PC-3 (cell line): ENCODE measurements around the gene FGGY. TPM values are rescaled to one million over a fixed set of nuclear protein-coding genes. Genes with fewer than 3 reads are reported as not detected.

ENCODE experiments used
- ATAC-seq: fragments of 200-7000 bp; cut with Tn5 transposase; 2 replicates; pipeline ENCODE4 v1.9.1; 2020; ENCODE audit warnings: mild to moderate bottlenecking, moderate library complexity
- BruUV-seq: library from RNA; stranded (reverse); fragments of 400-500 nt; replicated peaks from 2 replicates; lab custom pipeline; 2021; lab: Mats Ljungman, UMichigan
- CTCF ChIA-PET: fragments of 300-600 bp; sonication (Branson Sonifier 250); formaldehyde crosslinking; loops from one replicate; lab custom pipeline; 2022; ENCODE audit warnings: antibody characterized with exemption; lab: Charles Lee
- POLR2A ChIA-PET: fragments of 300-600 bp; sonication (Branson Sonifier 250); formaldehyde crosslinking; loops from one replicate; lab custom pipeline; 2022; ENCODE audit warnings: antibody characterized with exemption; ENCODE audit not compliant: unreplicated experiment; lab: Charles Lee
- DNase-seq: peaks from one replicate; pipeline ENCODE4 v3.0.0-alpha.2; 2015
- H2AFZ ChIP-seq: fragments of 300-600 bp; sonication (generic); 2 replicates; pipeline ENCODE4 v1.6.0; 2016; ENCODE audit warnings: antibody characterized with exemption, low read length
- H3F3A ChIP-seq: fragments of 300-600 bp; sonication (generic); one replicate; pipeline ENCODE4 v1.6.0; 2017; ENCODE audit warnings: antibody characterized with exemption, low read length, control low read depth, mild to moderate bottlenecking; ENCODE audit not compliant: unreplicated experiment
- H3K27ac ChIP-seq: fragments of 300-600 bp; sonication (generic); 2 replicates; pipeline ENCODE4 v1.5.1; 2016; ENCODE audit warnings: mild to moderate bottlenecking, low read length
- H3K27me3 ChIP-seq: fragments of 300-600 bp; sonication (generic); 2 replicates; pipeline ENCODE4 v1.6.1; 2016; ENCODE audit warnings: low read length, mixed read lengths
- H3K36me3 ChIP-seq: fragments of 300-600 bp; sonication (generic); 2 replicates; pipeline ENCODE4 v1.6.1; 2016; ENCODE audit warnings: low read depth, mixed run types, low read length, mixed read lengths
- H3K4me1 ChIP-seq: fragments of 300-600 bp; sonication (generic); 2 replicates; pipeline ENCODE4 v1.5.1; 2016; ENCODE audit warnings: low read length; ENCODE audit not compliant: insufficient read depth
- H3K4me2 ChIP-seq: fragments of 300-600 bp; sonication (generic); 2 replicates; pipeline ENCODE4 v1.6.0; 2016; ENCODE audit warnings: low read length
- H3K4me3 ChIP-seq: fragments of 300-600 bp; sonication (generic); 2 replicates; pipeline ENCODE4 v1.5.1; 2016; ENCODE audit warnings: mild to moderate bottlenecking, low read length, mixed read lengths
- H3K79me2 ChIP-seq: fragments of 300-600 bp; sonication (generic); 2 replicates; pipeline ENCODE4 v1.6.1; 2017; ENCODE audit warnings: low read length, mixed read lengths
- H3K9ac ChIP-seq: fragments of 300-600 bp; sonication (generic); 2 replicates; pipeline ENCODE4 v1.6.0; 2016; ENCODE audit warnings: mild to moderate bottlenecking, low read length
- H3K9me2 ChIP-seq: fragments of 300-600 bp; sonication (generic); replicated peaks from 2 replicates; pipeline ENCODE4 v1.6.1; 2016; ENCODE audit warnings: mixed run types, low read length, mixed read lengths
- H3K9me3 ChIP-seq: fragments of 300-600 bp; sonication (generic); 2 replicates; pipeline ENCODE4 v1.6.1; 2016; ENCODE audit warnings: low read length, mixed read lengths
- H4K20me1 ChIP-seq: fragments of 300-600 bp; sonication (generic); 2 replicates; pipeline ENCODE4 v1.6.1; 2016; ENCODE audit warnings: low read length, mixed read lengths
- EZH2 ChIP-seq: fragments of 300-600 bp; sonication (generic); IDR thresholded peaks from one replicate; pipeline ENCODE4 v1.6.1; 2017; ENCODE audit warnings: antibody characterized with exemption, mild to moderate bottlenecking, low read length; ENCODE audit not compliant: unreplicated experiment
- EZH2phosphoT487 ChIP-seq: fragments of 300-600 bp; sonication (generic); IDR thresholded peaks from 2 replicates; pipeline ENCODE4 v1.6.1; 2018; ENCODE audit warnings: mild to moderate bottlenecking, antibody characterized with exemption, low read length, borderline replicate concordance
- intact Hi-C: fragments of 100-400 bp; cut with micrococcal nuclease; formaldehyde crosslinking; loops from 2 replicates; pipeline ENCODE4 v1.9.0; 2023
- total RNA-seq: library from RNA; depleted of rRNA; stranded (reverse); fragments of >200 nt; gene quantifications from 2 replicates; pipeline ENCODE4 v1.2.3, GENCODE V29; 2014
- TF ChIP-seq, protein P1 (sequence below): fragments of 300-600 bp; sonication (generic); conservative IDR thresholded peaks from 2 replicates; pipeline ENCODE4 v1.5.1; 2017; ENCODE audit warnings: antibody characterized with exemption, low read depth, mild to moderate bottlenecking, low read length

Gene FGGY
- total RNA-seq, 1 experiment from 2014 or later = 7.4 TPM

DNA sequence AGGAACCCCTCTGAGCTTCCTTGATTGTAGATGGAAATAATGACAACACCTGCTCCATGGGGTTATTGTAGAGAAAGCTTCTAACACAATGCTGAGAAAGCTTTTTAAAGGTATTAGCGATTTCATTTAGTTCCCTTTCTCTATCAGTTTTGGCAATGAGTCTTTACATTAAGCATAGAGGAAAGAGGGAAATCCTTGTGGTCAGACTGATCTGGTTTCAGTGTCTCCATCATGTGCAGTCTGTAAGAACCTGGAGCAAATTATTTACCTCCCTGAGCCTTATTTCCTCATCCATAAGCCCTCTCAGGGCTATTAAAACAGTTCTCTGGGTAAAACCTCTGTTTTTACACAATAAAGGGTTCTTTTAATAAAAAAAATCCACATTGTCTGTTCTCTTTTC lies 87.5 kb downstream of the FGGY start:
- Histone ChIP-seq H3K27ac (no peak overlapping the region), H2AFZ (no peak overlapping the region), H3F3A (no peaks in the 10 kb centered on the region), H3K9me2 (no peaks in the 10 kb centered on the region), H3K9ac (no peak overlapping the region), H4K20me1 (no peaks in the 10 kb centered on the region), H3K9me3 (no peaks in the 10 kb centered on the region), H3K4me2 (no peak overlapping the region), H3K4me3 (no peak overlapping the region), H3K79me2 (no peaks in the 10 kb centered on the region), H3K27me3 (no peaks in the 10 kb centered on the region), H3K4me1 (no peaks in the 10 kb centered on the region), H3K36me3 (no peaks in the 10 kb centered on the region)
- TF ChIP-seq EZH2 (no peak), EZH2phosphoT487 (no peak)
- TF ChIP-seq, protein P1, sequence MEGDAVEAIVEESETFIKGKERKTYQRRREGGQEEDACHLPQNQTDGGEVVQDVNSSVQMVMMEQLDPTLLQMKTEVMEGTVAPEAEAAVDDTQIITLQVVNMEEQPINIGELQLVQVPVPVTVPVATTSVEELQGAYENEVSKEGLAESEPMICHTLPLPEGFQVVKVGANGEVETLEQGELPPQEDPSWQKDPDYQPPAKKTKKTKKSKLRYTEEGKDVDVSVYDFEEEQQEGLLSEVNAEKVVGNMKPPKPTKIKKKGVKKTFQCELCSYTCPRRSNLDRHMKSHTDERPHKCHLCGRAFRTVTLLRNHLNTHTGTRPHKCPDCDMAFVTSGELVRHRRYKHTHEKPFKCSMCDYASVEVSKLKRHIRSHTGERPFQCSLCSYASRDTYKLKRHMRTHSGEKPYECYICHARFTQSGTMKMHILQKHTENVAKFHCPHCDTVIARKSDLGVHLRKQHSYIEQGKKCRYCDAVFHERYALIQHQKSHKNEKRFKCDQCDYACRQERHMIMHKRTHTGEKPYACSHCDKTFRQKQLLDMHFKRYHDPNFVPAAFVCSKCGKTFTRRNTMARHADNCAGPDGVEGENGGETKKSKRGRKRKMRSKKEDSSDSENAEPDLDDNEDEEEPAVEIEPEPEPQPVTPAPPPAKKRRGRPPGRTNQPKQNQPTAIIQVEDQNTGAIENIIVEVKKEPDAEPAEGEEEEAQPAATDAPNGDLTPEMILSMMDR = no peak
- DNase-seq (no peak), ATAC-seq (no peak)
- ChIA-PET POLR2A (no interaction called here), CTCF (no interaction called here)
- intact Hi-C loops = no loop called here
- BruUV-seq = no TSS peak

- Histone ChIP-seq H3F3A (no peaks in the 10 kb centered on the region), H3K9ac (no peak overlapping the region), H3K27ac (no peak overlapping the region), H3K4me2 (no peak overlapping the region), H3K9me3 (no peaks in the 10 kb centered on the region), H3K4me1 (no peaks in the 10 kb centered on the region), H4K20me1 (no peaks in the 10 kb centered on the region), H3K79me2 (no peaks in the 10 kb centered on the region), H2AFZ (no peak overlapping the region), H3K36me3 (no peaks in the 10 kb centered on the region), H3K27me3 (no peaks in the 10 kb centered on the region), H3K4me3 (no peak overlapping the region), H3K9me2 (no peaks in the 10 kb centered on the region)
- no TSS peak for BruUV-seq
- CTCF ChIA-PET = interaction anchor here (0.7 kb wide), 1 partner anchor 371 kb away, joined by 3 read pairs; no protein-coding TSS in a partner anchor
- DNase-seq = no peak
- no peak for ATAC-seq
- POLR2A ChIA-PET = no interaction called here
- intact Hi-C loops = no loop called here
- TF ChIP-seq EZH2 (no peak), EZH2phosphoT487 (no peak)
- TF ChIP-seq, protein P1 = no peak
Observed at GRCh38 chr1:59388191-59388590, 91.3 kb downstream of the FGGY start.

- no peak for ATAC-seq
- no peak overlapping the region for H3K4me2 ChIP-seq
- no peak overlapping the region for H3K27ac ChIP-seq
- no peaks in the 10 kb centered on the region for H3K79me2 ChIP-seq
- H2AFZ ChIP-seq = no peak overlapping the region
- H3K27me3 ChIP-seq = no peaks in the 10 kb centered on the region
- intact Hi-C loops = no loop called here
- no peaks in the 10 kb centered on the region for H4K20me1 ChIP-seq
- ChIA-PET POLR2A (no interaction called here), CTCF (no interaction called here)
- no peaks in the 10 kb centered on the region for H3K36me3 ChIP-seq
- no TSS peak for BruUV-seq
- no peaks in the 10 kb centered on the region for H3K4me1 ChIP-seq
- TF ChIP-seq EZH2phosphoT487 = no peak
- TF ChIP-seq, protein P1 = no peak
- TF ChIP-seq EZH2 = no peak
- no peak for DNase-seq
- H3K9me3 ChIP-seq = no peaks in the 10 kb centered on the region
- H3K9me2 ChIP-seq = no peaks in the 10 kb centered on the region
- no peak overlapping the region for H3K9ac ChIP-seq
- no peak overlapping the region for H3K4me3 ChIP-seq
- no peaks in the 10 kb centered on the region for H3F3A ChIP-seq
Observed at GRCh38 chr1:59389847-59390246, 93.0 kb downstream of the FGGY start.
